Measurements from ENCODE around the gene CPT2. TPM values are rescaled to one million over a fixed set of nuclear protein-coding genes. Genes with fewer than 3 reads are reported as not detected.
A peak's percentile ranks its signal among the peaks of the same experiment; 100 is the strongest.

The CPT2 gene
- total and polyA plus RNA-seq, 2 of the 13 experiments (the other 11 are each of a cell fraction or from before 2014, with no cell fraction given): 12.6 to 14.6 TPM

GRCh38 chr1:53196485-53197290 lies at the start of gene CPT2 (continued):
- TF ChIP-seq FOXA3 (CRISPR knock-in tag; IDR thresholded peaks at IDR 0.05): no peak; the same call in 1 of the 2 replicates
- no peak for TF ChIP-seq AKNA (CRISPR knock-in tag; IDR thresholded peaks at IDR 0.05; ENCODE audit: borderline replicate concordance)
- TF ChIP-seq ISX (CRISPR knock-in tag; conservative IDR thresholded peaks at IDR 0.05): no peak
- no peak for TF ChIP-seq MXD3 (CRISPR knock-in tag; IDR thresholded peaks at IDR 0.05)
- 0 out of 2 replicates have a peak, but pooled peaks have one; percentile 46 for TF ChIP-seq ZNF616 (CRISPR knock-in tag; IDR thresholded peaks at IDR 0.05; ENCODE audit: low read depth)
- peak; percentile 82 for TF ChIP-seq TAF1 (CRISPR knock-in tag; IDR thresholded peaks at IDR 0.05)
- TF ChIP-seq ATF7-NPFF (CRISPR knock-in tag; IDR thresholded peaks at IDR 0.05; ENCODE audit: low read depth): peak; percentile 71; the same call in 1 of the 2 replicates
- peak; percentile 48; the same call in 1 of the 2 replicates for TF ChIP-seq HNF1B (CRISPR knock-in tag; IDR thresholded peaks at IDR 0.05)
- TF ChIP-seq ZNF607 (CRISPR knock-in tag; IDR thresholded peaks at IDR 0.05; ENCODE audit: borderline replicate concordance): peak; percentile 80; the same call in 1 of the 2 replicates
- 0 out of 2 replicates have a peak, but pooled peaks have one; percentile 18 for TF ChIP-seq ZSCAN25 (CRISPR knock-in tag; IDR thresholded peaks at IDR 0.05)
- no peak for TF ChIP-seq ZNF720 (CRISPR knock-in tag; IDR thresholded peaks at IDR 0.05)
- TF ChIP-seq GABPA (IDR thresholded peaks at IDR 0.05; ENCODE audit: low read depth, low read length): peak; percentile 81
- TF ChIP-seq GABPA (CRISPR knock-in tag; IDR thresholded peaks at IDR 0.05; ENCODE audit: low read depth): peak; percentile 92
- TF ChIP-seq CEBPZ (IDR thresholded peaks at IDR 0.05; ENCODE audit: low read length): no peak
